NCI-H2107 treated with DMSO at 0.1 percent for 48 hours (cell line): ENCODE data around the gene SPIRE2.
"Not testable (repeated sequence)": the region's sequence is repeated elsewhere in the genome, so short reads cannot be mapped to it uniquely, and the experiment has no call there.

Experiments
- DNase-seq: peaks from one replicate; lab custom pipeline; 2025; ENCODE audit not compliant: unreplicated experiment; lab: John Stamatoyannopoulos, UW

SPIRE2 gene

DNA sequence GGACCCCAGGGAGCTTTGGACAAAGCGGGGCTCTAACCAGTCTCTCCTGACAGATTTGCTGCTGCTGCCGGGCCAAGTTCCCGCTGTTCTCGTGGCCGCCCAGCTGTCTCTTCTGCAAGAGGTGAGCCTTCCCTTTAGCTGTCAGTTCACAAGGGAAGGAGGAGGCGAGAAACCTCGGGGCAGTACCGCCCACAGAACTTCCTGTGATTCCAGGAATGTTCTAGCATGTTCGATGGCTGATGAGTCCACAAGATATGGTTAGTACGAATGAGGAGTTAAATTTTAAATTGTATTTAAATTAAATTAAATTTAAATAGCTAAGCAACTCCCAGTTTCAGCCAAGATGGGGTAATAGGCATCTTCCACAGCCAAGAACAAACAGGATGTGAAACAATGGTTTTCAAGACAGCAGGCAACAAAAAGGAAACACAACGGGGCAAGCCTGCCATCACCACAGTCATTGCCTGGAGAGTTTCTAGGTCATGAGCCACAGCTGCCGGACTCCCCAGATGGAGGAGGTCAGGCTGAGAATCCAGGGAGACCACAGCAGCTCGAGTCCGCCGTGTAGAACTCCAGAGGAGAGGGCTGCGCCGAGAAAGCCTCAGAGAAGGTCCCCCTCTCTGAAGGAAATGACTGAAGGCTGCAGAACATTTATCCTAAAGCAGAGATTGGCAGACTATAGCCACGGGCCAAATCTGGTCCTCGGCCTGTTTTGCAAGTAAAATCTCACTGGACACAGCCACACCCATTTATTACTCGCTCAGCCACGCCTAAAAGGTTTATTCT, 35.7 kb downstream of the SPIRE2 start:
- DNase-seq = no peak

DNA sequence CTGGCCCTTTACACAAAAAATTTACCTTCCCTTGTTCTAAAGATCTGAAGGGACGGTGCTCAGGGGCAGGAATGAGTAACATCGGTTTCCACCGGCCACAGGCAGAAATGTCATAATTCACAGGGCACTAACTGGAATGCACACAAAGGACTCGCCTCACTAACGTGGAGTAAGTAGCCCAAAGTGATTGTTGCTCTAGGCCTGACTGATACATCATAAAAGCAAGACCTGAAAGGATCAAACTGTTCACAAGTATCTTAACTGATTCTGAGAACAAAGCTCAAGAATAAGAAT, 36.2 kb downstream of the SPIRE2 start:
- DNase-seq = no peak

DNA sequence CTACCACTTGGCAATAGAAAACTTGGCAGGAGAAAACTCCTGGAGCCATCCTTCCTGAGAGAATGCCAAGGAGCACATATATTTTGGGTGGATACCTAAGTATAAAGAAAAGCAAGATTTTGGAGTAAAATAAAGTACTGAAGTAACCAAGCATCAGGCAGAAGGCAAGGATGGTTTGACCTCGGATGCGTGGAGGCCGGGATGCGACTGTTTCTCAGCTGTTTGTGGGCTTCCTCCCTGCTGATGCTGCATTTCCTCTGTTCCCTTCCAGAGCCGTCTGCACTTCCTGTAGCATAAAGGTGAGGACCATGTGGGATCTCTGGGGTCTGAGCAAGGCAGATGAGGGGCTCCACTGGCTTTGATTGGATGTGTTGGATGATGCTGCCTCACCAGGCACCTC, 39.6 kb downstream of the SPIRE2 start:
- DNase-seq = no peak

DNA sequence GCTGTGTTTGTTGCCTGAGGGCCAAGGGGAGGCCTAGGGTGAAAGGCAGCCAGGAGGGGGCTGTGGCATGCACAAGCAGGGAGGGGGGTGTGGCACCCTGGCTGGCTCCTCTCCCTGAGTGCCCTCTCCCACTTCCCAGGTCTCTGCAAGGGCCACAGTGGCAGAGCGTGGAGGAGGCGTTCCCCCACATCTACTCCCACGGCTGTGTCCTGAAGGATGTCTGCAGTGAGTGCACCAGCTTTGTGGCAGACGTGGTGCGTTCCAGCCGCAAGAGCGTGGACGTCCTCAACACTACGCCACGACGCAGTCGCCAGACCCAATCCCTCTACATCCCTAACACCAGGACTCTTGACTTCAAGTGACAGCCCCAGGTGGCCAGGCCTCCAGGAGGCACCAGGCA, 41.6 kb downstream of the SPIRE2 start:
- DNase-seq = no peak

DNA sequence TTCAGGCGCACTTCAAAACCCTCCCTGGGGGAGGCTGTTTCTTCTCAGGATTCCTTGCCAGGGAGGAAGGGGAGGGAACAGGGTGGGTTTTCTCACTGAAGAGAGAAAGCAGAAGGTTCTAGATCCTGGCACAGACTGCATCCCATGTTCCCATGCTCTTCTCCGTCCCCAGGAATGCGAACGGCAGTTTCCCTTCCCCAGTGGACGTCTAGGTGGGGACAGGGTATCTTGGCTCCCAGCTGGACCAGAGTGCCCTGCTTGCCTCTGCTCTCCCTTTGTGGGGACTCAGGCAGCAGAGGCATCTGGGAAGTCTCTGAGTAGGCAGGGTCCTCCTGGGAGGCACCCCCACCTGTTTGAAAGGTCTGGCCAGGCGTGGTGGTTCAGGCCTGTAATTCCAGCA, 42.2 kb downstream of the SPIRE2 start:
- no peak for DNase-seq

DNA sequence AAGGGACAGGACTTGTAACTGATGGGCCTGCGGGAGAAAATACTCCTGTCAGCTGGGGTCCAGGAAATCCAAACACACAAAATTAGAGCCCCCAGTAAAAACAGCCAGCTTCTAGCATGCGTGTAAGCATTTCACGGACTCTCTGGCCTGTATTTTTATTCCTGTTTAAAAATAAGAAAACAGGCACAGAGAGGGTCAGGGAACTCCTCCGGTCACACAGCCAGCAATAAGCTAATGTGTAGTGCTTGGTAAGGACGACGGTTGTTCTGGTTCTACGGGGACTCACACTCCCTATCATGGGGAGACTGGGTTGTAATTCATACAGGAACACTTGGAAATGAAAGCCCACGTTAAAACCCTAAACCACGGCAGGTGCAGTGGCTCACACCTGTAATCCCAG, 43.6 kb downstream of the SPIRE2 start:
- no peak for DNase-seq

DNA sequence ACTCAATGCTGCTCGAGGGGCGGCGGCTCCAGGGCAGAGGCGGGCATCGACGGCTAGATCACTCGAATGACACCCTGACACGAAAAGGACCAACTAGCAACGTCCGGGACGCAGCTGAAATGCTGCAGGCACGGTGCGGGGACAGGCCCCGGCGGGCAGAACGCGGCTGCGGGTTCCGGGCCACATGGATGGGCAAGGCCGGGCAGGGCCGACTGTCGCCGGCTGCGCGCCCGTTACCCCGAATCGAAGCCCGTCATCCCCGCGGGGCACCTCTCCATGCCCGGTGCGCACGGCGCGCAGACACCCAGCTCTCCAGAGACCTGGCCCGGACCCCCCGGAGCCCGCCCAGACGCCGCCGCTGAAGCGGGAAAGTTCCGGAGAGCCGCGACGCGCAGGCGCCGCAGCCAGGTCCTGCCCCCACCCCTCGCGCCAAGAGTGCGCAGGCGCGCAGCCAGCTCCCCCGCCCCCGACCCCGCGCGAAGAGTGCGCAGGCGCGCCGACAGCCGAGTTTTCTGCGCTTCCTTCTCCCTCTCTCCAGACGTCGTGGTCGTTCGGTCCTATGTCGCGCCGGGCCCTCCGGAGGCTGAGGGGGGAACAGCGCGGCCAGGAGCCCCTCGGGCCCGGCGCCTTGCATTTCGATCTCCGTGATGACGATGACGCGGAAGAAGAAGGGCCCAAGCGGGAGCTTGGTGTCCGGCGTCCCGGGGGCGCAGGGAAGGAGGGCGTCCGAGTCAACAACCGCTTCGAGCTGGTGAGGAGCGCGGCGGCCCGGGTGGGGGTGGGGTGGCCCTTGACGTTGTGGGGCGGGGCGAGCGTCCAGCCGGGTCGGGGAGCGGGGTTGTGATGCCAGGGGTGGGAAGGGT, 45.1 kb downstream of the SPIRE2 start, which contains the start of gene TCF25:
Gene TCF25 (plus strand): TSS at position 484 of the 863 bp plus-strand sequence. CDS start 76 bp downstream, at position 560.
- peak; percentile 74 for DNase-seq

DNA sequence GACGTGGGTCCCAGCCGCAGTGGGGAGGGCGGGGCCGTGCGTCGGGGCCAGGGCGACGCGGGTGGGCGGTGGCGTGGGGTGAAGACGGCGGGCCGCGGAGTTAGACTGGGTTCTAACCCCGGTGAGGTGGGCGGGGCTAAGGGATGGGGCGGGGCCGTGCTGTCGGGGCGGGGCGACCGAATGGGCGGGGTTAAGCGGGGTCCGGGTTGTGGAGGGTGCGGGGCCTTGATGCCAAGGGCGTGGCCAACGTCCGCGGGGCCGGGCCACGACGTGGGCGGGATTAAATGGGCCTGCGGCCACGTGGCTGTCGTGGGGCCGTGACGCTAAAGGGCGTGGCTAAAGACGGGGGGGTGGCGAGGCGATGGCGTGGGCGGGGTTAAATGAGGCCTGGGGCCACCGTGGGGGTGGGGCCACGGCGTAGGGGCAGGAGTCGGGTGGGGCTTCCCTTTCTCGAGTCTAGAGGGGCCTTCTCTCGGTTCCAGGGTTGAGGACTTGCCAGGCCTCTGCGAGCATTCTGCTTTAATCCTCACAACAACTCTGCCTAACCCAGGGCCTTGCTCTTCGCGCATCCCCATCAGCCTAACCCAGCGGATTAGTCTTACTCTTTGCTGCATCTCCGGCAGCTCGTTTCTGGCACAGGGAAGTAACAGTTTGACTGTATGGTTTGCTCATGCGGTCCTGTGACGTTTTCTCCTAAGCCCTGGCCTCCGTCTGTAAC, 45.9 kb downstream of the SPIRE2 start:
- DNase-seq = peak; percentile 33

DNA sequence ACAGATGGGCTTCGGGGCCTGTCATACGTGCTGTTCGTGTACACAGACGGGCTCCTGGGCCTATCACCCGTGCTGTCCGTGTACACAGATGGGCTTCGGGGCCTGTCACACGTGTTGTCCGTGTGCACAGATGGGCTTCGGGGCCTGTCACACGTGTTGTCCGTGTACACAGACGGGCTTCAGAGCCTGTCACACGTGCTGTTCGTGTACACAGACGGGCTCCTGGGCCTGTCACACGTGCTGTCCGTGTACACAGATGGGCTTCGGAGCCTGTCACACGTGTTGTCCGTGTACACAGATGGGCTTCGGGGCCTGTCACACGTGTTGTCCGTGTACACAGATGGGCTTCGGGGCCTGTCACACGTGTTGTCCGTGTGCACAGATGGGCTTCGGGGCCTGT, 50.8 kb downstream of the SPIRE2 start:
- DNase-seq = not testable (repeated sequence)

DNA sequence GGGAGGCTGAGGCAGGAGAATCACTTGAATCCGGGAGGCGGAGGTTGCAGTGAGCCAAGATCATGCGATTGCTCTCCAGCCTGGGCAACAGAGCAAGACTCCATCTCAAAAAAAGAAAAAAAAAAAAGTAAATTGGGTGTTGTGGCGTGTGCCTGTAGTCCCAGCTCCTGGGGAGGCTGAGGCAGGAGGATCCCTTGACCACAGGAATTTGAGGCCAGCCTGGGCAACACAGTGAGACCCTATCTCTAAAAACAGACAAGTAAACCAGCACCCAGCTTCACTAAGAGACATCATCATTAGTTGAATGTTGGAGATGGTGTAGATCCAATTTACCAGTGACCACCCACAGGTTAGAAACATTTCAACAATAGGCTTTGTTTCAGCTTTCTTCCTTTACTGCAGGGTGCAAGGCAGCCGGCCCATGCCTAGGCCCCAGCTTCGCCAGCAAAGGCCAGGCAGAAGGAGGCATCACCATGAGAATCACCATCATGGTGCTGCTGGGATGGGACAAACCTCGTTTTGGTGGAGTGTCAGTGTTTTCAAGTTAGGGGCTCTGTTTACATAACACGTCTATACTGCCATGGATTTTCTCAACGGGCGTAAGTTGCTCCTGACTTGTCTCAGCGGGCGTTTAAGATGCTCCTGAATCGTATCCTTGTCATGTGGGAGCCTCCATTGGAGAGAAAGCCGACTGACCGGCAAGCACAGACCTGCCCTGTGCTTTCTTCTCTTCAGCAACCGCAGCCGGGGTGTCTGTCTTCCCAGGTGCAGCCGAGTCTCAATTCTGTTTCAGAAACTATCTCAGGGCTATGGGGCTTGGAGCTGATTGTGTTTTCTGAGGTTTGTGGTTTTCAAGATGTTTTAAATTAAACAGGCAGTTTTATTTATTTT, 52.4 kb downstream of the SPIRE2 start:
- peak; percentile 88 for DNase-seq

DNA sequence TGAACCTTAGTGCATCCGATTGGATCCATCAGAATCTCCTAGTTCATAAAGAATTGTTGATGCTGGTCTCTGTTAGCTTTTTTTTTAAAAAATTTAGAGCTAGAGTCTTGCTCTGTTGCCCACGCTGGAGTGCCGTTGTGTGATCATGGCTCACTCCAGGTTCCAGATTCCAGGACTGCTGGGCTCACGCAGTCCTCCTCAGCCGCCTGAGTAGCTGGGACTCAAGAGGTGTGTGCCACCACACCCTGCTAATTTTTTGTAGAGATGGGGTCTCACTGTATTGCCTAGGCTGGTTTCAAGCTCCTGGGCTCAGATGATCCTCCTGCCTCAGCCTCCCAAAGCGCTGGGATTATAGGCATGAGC, 53.1 kb downstream of the SPIRE2 start:
- no peak for DNase-seq

DNA sequence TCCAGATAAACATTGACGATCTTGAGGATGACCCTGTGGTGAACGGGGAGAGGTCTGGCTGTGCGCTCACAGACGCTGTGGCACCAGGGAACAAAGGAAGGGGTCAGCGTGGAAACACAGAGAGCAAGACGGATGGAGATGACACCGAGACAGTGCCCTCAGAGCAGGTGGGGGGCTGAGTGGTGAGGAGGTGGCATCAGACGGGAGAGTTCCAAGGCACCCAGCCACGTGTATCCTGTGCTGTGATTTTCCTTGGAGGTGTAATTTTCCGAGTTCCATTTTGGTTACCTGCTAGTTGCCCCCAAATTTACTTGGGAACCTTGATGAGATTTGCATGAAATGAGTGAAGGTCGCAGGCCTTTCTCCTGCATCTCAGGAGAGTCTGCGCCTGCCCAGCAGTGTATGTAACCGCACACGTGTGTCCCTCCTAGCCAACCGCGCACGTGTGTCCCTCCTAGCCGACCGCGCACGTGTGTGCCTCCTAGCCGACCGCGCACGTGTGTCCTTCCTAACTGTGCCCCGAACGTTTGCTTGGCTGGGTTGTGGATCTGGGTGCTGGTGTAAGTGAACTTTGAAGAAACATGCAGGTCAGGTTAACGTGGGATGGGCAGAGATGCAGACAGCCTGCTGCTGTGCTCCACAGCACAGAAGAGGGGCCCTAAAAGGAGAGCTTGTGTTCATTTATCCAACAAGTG, 55.2 kb downstream of the SPIRE2 start:
- no peak for DNase-seq

DNA sequence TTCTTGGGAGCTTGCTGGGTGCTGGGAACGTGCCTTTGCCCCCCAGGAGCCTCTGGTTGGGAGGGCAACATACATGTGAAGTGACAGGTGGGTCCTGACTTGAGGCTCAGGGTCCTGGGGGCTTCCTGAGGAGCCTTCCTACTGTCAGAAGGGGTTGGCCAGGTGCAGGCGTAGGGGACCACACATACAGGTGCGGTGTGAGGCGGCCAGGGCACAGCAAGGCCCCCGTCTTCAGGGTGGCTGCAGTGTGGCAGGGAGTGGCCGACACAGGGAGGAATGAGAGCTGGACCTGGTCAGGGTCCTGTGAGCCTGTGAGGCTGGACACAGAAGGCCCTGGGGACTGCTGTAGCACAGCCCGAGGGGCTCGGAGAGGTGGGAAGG, 55.8 kb downstream of the SPIRE2 start:
- no peak for DNase-seq

DNA sequence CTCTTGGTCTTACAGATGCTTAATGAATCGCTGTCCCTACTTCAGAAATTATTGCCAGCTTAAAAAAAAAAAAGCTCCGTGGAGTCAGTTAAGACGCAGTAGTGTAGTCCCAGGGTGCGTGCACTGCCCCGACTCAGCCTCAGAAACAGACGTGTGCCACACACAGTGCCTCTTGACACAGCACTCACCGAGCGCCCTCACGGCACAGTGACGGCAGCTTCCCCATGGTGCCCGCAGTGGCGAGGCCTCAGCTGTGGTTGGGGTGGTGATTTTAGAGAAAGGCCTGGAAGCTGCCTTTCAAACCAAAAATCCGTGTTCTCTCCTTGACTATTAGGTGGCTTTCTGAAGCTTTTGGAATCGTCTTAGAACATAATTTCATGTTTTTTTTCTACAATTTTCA, 59.0 kb downstream of the SPIRE2 start:
- DNase-seq = no peak

DNA sequence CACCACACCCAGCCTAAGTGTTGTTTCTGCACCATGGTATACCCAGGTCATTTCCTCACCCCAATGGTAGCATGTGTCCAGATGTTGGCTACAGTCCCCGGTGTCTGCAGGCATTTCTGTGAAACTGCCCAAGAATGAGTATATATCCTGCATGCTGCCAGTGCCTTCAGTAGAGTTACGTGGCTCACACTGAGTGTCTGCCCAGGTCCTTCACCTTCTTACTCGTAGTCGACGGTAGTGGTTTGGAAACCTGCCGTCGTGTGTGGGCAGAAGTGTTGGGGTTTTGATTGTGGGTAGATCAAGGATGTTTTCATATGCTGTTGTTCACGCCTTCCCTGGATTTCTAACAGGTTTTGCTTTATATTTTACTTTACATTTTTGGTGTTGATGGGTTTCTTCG, 61.9 kb downstream of the SPIRE2 start:
- no peak for DNase-seq

DNA sequence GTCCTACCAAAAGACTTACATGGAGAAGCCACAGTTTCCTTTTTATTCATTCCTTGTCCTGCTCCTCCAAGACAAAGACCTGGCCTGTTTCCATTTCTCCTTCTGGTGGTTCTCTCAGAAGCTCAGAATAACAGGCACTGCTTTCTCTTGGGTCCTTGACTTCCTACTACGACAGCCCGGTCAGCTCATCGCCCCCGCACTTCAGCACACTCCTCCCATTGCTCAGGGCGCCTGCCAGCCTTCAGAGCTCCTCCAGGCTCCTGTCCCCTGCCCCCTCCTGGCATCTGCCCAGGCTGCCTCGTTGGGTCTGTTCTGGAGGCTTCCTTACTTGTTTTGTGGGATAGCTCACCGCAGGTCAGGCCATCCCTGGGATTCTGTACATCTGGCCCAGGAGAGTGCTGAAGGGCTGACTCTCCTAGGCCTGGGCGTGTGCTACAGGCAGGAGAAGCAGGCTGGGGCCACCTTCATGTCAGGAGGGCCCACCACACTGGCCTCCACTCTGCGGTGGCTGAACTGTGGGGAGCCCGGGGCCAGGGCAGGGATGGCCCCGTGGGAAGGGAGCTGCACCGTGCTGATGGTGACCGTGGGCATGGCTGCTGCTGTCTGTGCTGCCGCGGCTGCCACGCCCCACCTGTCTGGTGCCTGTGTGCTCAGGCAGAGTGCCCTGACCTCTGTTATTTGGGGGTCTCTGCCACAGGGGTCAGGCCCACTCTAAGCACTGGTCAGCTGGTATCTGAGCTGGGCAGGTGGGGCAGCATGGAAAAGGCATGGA, 62.8 kb downstream of the SPIRE2 start:
- DNase-seq = no peak

DNA sequence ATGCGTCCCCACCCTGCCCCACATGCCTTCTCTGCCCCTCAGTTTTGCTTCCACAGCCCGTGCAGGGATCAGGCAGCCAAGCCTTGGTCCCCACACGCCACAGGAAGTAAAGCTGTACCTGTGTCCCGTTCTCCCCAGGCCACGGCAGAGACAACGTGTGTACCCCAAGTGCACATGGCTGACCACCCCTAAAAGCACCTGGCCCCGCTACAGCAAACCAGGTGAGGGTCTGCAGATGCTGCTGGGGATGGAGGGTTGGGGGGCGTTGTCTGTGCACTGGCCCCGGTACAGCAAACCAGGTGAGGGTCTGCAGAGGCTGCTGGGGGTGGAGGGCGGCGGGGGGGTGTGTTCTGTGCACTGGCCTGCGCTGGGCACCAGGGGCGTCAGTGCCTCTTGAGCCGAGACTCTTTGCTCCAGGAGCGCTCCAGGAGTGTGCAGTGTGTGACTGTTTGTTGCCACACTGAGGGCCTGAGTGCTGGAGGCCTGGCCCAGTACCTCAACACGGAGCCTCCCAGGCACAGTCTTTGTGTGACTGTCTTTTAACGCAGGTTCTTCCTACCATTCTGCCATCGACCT, 63.9 kb downstream of the SPIRE2 start:
- no peak for DNase-seq

DNA sequence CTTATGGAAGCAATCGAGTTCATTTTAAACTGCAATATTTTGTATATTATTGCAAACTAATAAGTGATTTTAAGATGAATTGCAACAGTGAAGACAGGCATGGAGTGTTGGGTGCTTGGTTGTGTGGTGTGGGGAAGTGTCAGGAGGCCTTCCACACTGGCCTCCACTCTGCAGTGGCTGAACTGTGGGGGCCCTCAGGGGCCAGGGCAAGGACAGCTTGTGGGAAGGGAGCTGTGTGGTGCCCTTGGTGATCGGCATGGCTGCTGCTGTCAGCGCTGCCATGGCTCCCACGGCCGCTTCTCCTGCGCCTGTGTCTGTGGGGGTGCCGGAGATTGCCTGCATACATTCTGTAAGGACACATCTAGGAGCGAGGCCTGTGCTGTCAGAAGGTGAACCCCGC, 64.4 kb downstream of the SPIRE2 start:
- no peak for DNase-seq
